Peyer's patch (tissue), 4 donors: Measurements from ENCODE around the gene PRDM5. TPM values are rescaled to one million over a fixed set of nuclear protein-coding genes. Genes with fewer than 3 reads are reported as not detected.

Experiments used
- DNase-seq, 3 donors: peaks; one replicate each; pipeline ENCODE4 v3.0.0-alpha.2; 2017 to 2019
- H3K27ac ChIP-seq, 4 donors: fragments of 200-600 bp; sonication (generic); one replicate each; pipeline ENCODE4 v1.5.1; 2016 to 2019
- H3K27me3 ChIP-seq, 2 donors: fragments of 200-600 bp; sonication (generic); one replicate each; pipeline ENCODE4 v1.5.1; 2019
- H3K36me3 ChIP-seq, 3 donors: fragments of 200-600 bp; sonication (generic); one replicate each; pipeline ENCODE4 v1.5.1; 2016 to 2019
- H3K4me1 ChIP-seq, 4 donors: fragments of 200-600 bp; sonication (generic); one replicate each; pipeline ENCODE4 v1.5.1; 2016 to 2019
- H3K4me3 ChIP-seq, 4 donors: fragments of 200-600 bp; sonication (generic); 1 replicate in 3 of 4; 2 replicates in 1 of 4; pipeline ENCODE4 v1.5.1; 2016 to 2019; ENCODE audit warnings: mild to moderate bottlenecking in 1 of 4
- H3K9me3 ChIP-seq, 4 donors: fragments of 200-600 bp; sonication (generic); one replicate each; pipeline ENCODE4 v1.5.1; 2016 to 2019; ENCODE audit warnings: mild to moderate bottlenecking in 1 of 4
- CTCF ChIP-seq, 6 experiments: fragments of 450-650 bp in 4 of 6; fragments of 200-600 bp in 2 of 6; sonication (generic) in 1 of 6; IDR thresholded peaks; one replicate each; pipeline ENCODE4 v1.5.1; 2017 to 2019; ENCODE audit warnings: antibody characterized with exemption in 6 of 6, mild to moderate bottlenecking in 3 of 6, moderate library complexity in 1 of 6
- POLR2A ChIP-seq, 2 donors: fragments of 450-650 bp; IDR thresholded peaks; one replicate each; pipeline ENCODE4 v1.5.1; 2017; ENCODE audit warnings: antibody characterized with exemption in 2 of 2, mild to moderate bottlenecking in 2 of 2, moderate library complexity in 2 of 2
- total RNA-seq, 4 donors: library from RNA; depleted of rRNA; stranded (reverse); fragments of >200 nt; gene quantifications; one replicate each; pipeline ENCODE4 v1.1.0, GENCODE V29; 2016

PRDM5 gene
- total RNA-seq, 4 donors from 2014 or later: 3.9 to 9.9 (median 5.3) TPM

DNA sequence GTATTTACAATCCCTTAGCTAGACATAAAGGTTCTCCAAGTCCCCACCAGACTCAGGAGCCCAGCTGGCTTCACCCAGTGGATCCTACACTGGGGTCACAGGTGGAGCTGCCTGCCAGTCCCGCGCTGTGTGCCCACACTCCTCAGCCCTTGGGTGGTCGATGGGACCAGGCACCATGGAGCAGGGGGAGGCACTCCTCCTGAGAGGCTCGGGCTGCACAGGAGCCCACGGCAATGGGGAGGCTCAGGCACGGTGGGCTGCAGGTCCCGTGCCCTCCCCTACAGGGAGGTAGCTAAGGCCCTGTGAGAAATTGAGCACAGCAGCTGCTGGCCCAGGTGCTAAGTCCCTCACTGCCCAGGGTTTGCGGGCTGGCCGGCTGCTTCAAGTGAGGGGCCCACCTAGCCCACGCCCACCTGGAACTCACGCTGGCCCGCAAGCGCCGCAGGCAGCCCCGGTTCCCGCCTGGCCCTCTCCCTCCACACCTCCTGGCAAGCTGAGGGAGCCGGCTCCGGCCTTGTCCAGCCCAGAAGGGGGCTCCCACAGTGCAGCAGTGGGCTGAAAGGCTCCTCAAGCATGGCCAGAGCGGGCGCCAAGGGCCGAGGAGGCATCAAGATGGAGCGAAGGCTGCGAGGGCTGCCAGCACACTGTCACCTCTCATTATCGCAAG lies 113.9 kb downstream of the PRDM5 start:
- no peaks in the 10 kb centered on the region for H3K36me3 ChIP-seq
- no peak overlapping the region for H3K27ac ChIP-seq
- no peaks in the 10 kb centered on the region for H3K4me1 ChIP-seq
- DNase-seq: no peak
- H3K9me3 ChIP-seq: peaks cover 0 to 5% (median 0%) of the 10 kb centered on the region in 4 donors
- no peaks in the 10 kb centered on the region for H3K27me3 ChIP-seq
- no peak overlapping the region for H3K4me3 ChIP-seq
- TF ChIP-seq CTCF (IDR thresholded peaks at IDR 0.05) (no peak), POLR2A (IDR thresholded peaks at IDR 0.05) (no peak)

DNA sequence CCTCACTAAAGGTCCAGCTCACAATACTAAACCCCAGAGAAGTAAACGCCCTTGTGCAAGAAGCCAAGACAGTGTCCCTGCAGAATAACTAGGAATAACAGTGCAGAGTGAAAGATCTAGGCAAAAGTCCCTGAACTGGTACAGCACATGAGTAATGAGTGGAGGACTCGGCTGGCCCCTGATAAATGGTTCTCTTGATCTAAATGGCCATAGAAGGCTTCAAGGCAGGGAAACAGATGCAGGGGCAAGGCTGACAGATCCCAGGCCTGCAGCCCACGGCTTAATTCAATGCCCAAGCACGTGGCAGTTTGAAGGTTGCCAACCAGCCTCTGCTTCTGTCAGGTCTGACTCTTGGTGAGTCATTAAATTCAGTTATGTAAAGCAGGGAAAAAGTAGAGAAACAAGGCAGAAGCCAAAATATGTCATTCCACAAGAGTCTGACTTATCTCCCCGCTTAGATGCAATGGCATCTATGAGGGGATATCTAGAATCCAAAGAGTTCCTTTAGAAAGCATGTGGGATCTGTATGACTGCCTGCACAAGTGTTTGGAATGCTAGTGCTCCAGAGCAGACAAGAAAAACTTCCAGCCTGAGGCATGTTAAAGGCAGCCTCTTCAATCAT lies 121.3 kb downstream of the PRDM5 start:
- DNase-seq: no peak
- H3K4me3 ChIP-seq: no peak overlapping the region
- H3K27ac ChIP-seq: no peak overlapping the region
- no peaks in the 10 kb centered on the region for H3K36me3 ChIP-seq
- no peak for TF ChIP-seq CTCF (IDR thresholded peaks at IDR 0.05)
- TF ChIP-seq POLR2A (IDR thresholded peaks at IDR 0.05): no peak
- H3K4me1 ChIP-seq: no peaks in the 10 kb centered on the region
- H3K9me3 ChIP-seq: no peaks in the 10 kb centered on the region
- H3K27me3 ChIP-seq: no peaks in the 10 kb centered on the region

- TF ChIP-seq POLR2A (IDR thresholded peaks at IDR 0.05) (no peak), CTCF (IDR thresholded peaks at IDR 0.05) (no peak)
Measured at GRCh38 chr4:120798570-120798969, 124.0 kb downstream of the PRDM5 start.

DNA sequence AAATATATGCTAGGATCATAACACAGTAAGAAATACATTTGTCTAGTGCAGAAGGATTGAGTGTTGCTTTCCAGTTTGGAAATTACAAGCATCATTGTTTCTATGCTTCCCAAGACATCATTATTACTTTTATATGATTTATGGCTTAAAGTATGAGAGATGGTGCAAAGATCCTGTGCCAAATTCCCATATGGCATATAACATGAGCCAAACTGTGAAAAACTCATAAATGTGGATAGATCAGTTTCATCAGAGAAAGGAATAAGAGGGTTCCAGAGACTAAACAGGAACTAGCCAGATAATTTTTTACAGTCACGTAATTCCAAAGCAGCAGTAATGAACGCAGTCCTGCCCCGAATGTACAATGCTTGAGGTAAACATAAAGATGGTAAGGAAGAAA lies 126.3 kb downstream of the PRDM5 start:
- no peaks in the 10 kb centered on the region for H3K36me3 ChIP-seq
- no peak overlapping the region for H3K27ac ChIP-seq
- no peak overlapping the region for H3K4me3 ChIP-seq
- H3K4me1 ChIP-seq: no peaks in the 10 kb centered on the region
- no peaks in the 10 kb centered on the region for H3K9me3 ChIP-seq
- DNase-seq: no peak
- H3K27me3 ChIP-seq: no peaks in the 10 kb centered on the region
- TF ChIP-seq CTCF (IDR thresholded peaks at IDR 0.05) (no peak), POLR2A (IDR thresholded peaks at IDR 0.05) (no peak)

More at GRCh38 chr4:120798570-120798969, 124.0 kb downstream of the PRDM5 start:
- no peak for DNase-seq
- no peak overlapping the region for H3K4me3 ChIP-seq
- H3K27ac ChIP-seq: no peak overlapping the region
- no peaks in the 10 kb centered on the region for H3K27me3 ChIP-seq
- no peaks in the 10 kb centered on the region for H3K9me3 ChIP-seq
- H3K4me1 ChIP-seq: no peaks in the 10 kb centered on the region
- no peaks in the 10 kb centered on the region for H3K36me3 ChIP-seq

DNA sequence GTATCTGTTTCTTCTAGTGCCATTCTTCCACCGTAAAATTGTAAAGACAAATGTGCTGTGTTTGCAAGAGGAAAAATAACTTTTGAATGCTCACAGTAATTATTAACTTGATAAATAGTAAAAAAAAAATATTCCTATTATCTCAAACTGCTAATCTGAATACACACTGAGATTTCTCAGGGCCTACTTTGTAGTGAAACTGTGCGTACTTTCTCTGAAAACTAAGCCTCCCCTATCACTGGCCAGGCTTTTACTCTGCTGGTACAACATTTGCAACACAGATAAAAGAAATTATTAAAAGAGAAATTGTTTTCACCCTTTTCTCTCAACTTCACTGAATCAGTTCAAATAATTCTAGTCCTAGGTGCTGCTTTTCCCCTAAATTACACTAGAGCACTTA lies 137.3 kb downstream of the PRDM5 start:
- H3K27ac ChIP-seq: no peak overlapping the region
- H3K27me3 ChIP-seq: no peaks in the 10 kb centered on the region
- H3K36me3 ChIP-seq: no peaks in the 10 kb centered on the region
- DNase-seq: no peak
- TF ChIP-seq CTCF (IDR thresholded peaks at IDR 0.05) (no peak), POLR2A (IDR thresholded peaks at IDR 0.05) (no peak)
- H3K4me3 ChIP-seq: no peak overlapping the region
- H3K4me1 ChIP-seq: no peaks in the 10 kb centered on the region
- no peaks in the 10 kb centered on the region for H3K9me3 ChIP-seq
